NT2/D1 (cell line): Measurements from ENCODE around the gene TMEM203.

Experiments used
- SUZ12 ChIP-seq: IDR thresholded peaks from 2 replicates; pipeline ENCODE4 v1.6.1; 2011; ENCODE audit not compliant: insufficient read length, insufficient read depth; ENCODE audit errors: extremely low read depth
- YY1 ChIP-seq: IDR thresholded peaks from 2 replicates; pipeline ENCODE4 v1.6.1; 2011; ENCODE audit not compliant: insufficient read length, insufficient read depth
- ZNF274 ChIP-seq: IDR thresholded peaks from 2 replicates; pipeline ENCODE4 v1.6.1; 2011; ENCODE audit warnings: mild to moderate bottlenecking, low read depth, low read length

GRCh38 chr9:137187386-137187785, 18.1 kb downstream of the TMEM203 start:
- TF ChIP-seq SUZ12 (no peak), YY1 (no peak), ZNF274 (no peak)
